NCI-H460 (cell line): ENCODE data around the gene CASKIN1. TPM values are rescaled to one million over a fixed set of nuclear protein-coding genes. Genes with fewer than 3 reads are reported as not detected.

Experiments used
- DNase-seq: peaks from one replicate; pipeline ENCODE4 v3.0.0-alpha.2; 2016; ENCODE audit warnings: low read depth; ENCODE audit errors: extremely low read depth
- total RNA-seq: library from RNA; depleted of rRNA; stranded (reverse); fragments of >200 nt; shearing (Covaris generic); gene quantifications from 2 replicates; pipeline ENCODE4 v1.2.3, GENCODE V29; 2014

Gene CASKIN1
- total RNA-seq, 1 experiment from 2014 or later = 0.50 TPM

DNA sequence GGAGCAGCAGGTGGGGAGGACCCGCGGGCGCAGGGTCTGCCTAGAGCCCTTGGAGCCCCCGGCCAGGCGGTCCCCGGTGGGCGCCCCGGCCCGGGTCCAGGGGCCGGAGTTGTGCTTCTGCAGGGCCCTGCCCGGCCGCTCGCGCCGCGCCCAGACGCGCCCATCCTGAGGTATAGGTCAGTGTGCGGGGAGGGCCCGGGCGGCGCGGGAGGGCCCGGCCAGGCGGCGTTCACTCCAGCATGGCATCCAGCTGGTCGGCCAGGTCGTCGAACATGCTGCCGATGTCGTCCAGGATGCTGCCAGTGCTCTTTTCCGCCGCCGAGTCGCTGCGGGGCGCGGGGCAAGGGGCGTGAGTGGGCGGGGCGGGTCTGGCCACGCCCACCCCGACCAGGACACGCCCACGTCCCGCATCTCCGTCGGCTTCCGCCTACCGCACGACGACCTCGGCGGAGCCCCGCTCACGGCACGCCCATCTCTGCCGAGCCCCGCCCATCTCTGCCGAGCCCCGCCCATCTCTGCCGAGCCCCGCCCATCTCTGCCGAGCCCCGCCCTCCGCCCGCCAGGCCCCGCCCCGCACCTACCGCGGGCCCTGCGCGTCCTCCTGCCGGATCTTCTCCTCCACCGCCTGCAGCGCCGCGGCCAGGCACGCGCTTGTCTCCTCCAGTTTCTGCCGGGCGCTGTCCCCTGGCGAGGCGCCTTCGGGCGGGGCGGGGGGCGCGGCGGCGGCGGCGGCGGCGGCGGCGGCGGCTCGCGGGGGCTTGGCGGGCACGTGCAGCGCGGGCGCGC, 17.9 kb downstream of the CASKIN1 start:
- no peak for DNase-seq

DNA sequence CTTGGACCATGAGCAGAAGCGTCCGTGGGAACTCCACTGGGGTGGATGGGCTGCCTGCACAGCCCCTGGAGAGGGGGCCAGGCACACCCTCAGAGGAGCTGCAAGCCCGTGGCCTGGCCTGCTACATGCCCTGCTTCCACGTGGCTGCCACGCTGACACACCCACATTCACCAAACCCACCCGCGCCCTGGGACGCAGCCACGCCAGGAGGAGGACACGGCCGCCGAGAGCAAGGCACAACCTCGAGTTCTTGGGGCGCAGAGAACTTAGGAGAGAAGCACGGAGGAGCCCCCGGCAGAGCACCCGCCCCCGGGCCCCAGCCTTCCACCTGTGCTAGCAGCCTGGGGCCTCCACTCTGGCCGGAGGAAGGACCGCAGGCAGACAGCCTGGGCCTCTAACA, 18.8 kb downstream of the CASKIN1 start:
- DNase-seq = no peak

DNA sequence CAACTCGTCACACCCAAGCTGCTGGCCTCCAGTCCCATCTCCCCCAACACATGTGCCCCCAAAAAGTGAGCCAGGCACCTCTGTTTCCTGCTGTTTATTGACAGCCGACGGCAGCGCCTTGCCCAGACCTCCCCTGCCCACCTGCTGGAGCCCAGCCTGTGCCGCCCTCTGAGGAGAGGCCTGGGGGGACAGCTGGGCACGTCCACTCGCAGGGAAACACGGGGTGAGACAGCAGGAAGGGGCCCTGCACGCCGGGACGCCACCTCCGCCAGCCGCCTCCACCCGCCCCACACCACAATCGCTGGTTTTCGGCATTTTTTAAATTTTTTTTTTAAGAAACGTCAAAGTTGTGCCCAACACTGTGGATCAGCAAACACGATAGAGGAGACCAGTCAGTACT, 19.3 kb downstream of the CASKIN1 start:
- DNase-seq = no peak

DNA sequence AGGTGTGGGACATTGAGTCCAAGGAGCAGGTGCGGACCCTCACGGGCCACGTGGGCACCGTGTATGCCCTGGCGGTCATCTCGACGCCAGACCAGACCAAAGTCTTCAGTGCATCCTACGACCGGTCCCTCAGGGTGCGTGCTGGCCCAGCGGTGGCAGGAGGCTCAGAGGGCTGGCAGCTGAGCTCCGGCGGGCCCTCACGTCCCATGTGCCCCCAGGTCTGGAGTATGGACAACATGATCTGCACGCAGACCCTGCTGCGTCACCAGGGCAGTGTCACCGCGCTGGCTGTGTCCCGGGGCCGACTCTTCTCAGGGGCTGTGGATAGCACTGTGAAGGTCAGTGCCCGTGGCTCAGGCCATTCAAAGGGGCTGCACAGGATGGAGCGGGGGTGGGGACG, 20.4 kb downstream of the CASKIN1 start:
- no peak for DNase-seq

DNA sequence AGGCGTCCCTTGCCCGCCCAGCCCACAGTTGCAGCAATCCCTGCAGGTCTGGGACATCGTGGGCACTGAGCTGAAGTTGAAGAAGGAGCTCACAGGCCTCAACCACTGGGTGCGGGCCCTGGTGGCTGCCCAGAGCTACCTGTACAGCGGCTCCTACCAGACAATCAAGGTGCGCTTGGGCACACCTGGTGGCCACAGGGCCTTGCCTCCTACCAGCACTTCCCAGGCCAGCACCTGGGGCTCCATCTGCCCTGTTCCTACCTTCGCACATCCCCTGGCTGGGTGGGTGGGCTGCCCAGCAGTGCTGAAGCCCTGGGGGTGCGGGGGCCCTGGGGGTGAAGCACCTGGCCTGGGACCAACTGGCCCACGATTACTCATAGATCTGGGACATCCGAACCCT, 21.0 kb downstream of the CASKIN1 start:
- no peak for DNase-seq

DNA sequence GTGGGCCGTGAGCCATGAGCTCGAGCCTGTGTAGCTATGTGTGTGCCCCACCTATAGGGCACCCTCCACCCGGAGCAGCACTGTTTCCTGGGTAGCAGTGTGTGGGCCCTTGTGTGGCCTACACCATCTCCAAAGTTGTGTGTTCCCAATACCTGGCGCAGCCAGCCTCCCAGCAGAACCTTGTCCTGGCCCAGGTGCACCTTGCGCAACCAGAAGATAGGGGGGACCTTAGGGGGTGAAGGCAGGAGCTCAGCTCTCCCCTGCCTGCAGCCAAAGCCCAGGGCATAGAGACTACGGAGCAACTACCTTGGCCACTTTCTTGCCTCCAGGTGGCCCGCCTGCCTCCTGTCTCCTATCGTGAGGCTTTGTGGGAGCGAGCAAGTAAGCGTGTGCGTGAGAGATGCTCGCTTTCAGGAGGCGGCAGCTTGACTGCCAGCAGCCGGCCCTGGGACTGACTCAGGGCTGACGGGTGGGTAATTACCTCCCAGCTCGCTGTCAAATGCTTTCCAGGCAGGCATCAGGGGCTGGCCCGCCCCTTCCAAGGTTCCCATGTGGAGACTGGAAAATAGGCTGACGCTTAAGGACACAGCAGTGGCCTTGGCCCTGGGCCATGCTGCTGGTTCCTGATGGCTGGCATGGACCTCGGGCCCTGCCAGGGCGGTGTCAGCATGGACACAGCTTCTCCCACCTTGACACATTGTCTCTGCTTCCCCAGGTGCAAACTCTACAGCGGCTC, 21.8 kb downstream of the CASKIN1 start:
- no peak for DNase-seq

DNA sequence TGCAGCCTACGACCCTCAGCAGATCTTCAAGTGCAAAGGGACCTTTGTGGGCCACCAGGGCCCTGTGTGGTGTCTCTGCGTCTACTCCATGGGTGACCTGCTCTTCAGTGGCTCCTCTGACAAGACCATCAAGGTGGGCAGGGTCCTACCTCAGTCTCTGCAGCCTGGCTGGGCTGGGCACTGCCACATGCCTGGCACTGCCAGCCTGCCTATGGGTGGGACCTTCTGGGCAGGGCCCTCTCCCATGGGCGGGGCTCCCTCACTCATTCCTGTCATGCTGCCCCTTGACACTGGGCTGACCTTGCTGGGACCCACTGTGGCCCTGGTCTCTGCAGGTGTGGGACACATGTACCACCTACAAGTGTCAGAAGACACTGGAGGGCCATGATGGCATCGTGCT, 22.5 kb downstream of the CASKIN1 start:
- no peak for DNase-seq

DNA sequence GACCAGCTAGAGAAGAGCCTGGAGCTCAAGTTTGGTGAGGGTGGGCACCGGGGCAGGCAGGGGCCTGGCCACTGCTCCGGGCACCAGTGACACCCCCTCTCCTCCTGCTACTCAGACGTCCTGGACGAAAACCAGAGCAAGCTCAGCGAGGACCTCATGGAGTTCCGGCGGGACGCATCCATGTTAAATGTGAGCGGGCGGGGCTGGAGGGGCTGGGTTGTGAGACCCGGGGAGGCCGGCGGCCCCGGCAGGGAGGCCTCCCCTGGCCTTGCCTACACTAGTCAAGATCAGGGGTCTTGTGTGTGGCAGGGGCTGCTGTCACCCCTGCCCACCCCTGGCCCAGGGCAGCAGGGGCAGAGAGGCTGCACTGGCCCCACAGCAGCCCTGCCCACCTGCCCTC, 23.0 kb downstream of the CASKIN1 start:
- no peak for DNase-seq

DNA sequence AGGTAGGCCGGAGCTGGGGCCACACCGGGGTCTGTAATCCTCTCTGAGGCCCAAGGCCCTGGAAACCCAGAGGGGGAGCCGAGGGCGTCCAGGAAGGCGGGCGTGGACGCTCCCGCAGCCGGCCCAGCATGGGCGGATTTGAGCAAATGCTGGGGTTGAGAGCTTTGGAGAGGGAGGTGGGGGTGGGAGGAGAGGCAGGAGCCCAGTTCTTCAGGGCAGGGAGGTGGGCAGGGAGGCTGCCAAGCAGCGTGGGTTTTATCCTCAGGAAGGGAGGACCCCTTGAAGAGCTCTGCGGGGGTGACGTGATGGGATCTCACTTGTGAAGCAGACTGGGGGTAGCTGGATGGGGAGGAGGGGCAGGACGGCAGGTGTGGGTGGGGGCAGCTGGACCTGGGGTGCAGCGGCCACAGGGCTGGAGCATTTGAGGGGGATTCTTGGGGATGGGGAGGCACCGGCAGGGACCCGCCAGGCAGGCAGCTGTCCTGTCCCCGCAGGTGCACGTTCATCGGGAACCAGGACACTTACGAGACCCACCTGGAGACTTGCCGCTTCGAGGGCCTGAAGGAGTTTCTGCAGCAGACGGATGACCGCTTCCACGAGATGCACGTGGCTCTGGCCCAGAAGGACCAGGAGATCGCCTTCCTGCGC, 23.6 kb downstream of the CASKIN1 start:
- no peak for DNase-seq

DNA sequence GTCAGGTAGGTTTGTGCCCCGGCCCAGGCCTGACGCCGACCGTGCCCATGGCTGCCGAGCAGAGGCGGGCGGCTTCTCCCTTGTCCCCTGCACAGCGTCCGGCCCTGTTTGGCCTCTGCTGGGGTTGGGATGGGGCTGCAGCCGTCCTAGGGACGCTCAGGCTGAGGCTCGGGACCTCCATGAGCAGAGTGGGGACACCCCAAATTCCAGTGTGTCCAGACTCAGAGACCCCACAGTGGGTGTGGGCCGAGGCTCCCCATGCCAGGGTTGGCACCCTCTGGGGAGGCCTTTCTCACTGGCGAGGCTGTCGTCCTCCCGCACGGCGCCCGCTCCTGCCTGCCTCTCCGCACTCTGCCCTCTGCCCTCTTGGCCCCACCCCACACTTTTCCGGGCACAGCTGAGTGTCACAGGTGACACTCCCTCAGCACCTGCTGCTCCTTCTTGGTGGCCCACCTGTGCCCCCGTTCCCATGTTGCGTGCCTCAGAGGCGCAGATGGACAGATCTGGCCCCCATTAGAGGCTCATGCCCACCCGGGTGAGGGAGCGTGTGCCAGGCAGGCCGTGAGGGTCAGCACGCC, 24.7 kb downstream of the CASKIN1 start:
- DNase-seq = no peak

DNA sequence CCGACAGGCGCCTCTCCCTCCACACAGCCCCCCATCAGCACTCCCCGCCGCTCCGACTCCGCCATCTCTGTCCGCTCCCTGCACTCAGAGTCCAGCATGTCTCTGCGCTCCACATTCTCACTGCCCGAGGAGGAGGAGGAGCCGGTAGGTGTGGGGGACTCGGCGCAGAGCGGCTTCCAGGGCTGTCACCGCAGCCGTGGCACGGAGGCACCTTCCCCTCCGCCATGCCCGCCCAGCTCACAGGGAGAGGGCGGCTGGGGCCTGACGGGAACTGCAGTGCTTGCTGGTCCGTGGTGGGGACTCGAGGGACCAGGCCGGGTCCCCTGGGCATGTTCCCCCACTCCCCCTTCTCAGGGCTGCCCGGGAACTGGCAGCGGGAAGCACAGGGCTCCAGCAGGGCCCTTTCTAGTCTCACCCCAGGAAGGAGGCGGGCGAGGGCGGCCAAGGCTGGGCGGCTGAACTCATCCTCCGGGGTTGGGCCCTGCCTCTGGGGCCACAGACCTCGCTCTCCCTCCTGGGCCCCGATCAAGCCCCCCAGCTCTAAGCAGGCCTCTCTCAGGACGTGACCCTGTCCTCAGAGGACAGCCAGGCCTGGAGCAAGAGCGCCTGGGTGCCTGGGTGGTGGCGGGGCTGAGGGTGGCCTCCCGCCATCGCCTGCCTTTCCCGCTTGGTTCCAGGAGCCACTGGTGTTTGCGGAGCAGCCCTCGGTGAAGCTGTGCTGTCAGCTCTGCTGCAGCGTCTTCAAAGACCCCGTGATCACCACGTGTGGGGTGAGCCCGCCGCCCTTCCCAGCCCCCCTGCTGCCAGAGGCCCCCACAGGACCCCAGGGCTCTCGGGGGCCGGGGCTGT, 25.6 kb downstream of the CASKIN1 start:
- DNase-seq = no peak

DNA sequence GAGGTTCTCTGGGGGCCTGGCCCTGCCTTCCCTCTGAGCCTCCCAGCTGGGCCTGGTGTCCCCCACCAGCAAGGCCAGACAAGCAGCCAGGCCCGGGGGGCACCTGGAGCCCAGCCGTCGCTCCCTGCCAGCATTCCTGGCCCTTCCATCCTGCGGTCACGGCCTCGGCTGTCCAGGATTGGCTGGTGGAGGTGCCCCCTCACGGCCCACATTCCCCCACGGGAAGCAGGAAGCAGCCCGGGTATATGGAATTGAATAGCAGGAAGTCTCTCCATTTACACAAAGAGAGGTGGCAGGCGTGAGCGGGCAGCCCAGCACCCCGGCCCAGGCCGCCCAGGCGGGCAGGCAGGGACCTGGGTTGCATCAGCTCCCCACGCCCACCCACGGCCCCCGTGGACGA, 26.3 kb downstream of the CASKIN1 start:
- no peak for DNase-seq

DNA sequence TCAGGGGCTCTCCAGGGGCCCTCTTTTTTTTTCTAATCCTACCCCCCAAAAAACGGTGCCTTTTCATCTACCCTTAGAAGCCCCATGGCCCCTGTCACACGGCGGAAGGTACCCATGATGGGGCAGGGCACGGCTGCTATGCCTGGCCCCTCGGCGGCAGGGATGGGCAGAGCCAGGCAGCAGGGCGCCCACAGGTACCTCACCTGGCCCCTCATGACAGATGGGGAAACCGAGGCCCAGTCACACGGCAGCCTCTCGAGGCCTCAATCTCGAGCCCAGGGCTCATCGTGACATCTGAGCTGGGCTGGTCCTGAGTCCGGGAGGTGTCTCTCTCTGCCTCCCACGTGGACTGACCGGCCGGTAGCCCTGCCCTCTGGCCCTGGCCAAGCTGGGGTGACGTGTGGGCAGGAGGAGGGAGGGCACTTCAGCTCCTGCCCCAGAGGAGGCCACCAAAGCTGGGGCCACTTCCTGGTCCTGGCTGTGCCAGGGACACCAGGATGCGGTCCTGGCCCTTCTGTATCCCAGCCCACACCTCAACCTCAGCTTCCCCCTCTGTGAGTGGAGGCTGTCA, 29.3 kb downstream of the CASKIN1 start:
- DNase-seq = no peak

DNA sequence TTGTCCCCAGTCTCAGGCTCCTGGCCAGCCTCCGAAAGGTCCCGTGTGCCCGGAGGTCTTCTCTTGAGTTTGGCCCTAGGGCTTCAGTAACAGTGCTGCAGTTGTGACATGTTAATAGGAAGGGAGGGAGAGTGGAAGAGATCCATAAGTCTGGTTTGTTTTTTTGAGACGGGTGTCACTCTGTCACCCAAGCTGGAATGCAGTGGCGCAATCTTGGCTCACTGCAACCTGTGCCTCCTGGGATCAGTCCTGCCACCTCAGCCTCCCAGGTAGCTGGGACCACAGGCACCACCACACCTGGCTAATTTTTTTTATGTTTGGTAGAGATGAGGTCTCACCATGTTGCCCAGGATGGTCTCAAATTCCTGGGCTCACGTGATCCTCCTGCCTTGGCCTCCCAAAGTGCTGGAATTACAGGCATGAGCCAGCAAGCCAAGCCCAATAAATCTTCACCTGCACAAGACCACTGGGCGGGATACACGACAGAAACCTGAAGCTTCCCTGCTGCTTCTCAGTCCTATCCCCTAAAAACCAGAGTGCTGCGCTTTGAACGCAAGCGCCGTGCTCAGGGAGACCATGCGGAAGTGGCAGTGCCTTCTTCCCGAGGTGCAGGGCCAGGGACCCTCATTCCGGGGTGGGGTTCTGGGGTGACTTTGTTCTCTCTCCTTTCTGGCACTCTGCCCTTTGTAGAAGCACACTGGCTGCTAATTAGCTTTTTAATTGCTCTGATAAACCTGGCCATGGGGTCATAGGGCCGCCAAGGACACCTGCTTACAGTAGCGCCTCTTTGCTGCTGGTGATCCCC, 29.9 kb downstream of the CASKIN1 start:
- no peak for DNase-seq

DNA sequence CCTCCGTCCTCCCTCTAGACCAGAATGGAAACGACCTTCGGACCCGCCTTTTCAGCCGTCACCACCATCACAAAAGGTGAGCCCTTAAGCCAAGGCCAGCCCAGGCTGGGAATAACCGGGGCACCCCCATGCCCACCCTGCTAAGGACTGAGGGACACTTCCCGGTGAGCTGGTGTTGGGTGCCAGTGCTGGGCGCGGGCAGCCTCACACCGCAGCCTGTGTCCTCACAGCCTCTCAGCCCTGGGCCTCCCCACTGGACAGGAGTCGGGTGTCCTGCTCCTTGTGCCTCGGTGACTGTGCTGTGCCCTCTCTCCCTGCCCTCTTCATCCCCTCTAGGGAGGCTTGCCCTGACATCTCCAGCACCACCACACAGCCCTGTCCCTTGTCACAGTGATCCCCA, 30.5 kb downstream of the CASKIN1 start:
- no peak for DNase-seq

DNA sequence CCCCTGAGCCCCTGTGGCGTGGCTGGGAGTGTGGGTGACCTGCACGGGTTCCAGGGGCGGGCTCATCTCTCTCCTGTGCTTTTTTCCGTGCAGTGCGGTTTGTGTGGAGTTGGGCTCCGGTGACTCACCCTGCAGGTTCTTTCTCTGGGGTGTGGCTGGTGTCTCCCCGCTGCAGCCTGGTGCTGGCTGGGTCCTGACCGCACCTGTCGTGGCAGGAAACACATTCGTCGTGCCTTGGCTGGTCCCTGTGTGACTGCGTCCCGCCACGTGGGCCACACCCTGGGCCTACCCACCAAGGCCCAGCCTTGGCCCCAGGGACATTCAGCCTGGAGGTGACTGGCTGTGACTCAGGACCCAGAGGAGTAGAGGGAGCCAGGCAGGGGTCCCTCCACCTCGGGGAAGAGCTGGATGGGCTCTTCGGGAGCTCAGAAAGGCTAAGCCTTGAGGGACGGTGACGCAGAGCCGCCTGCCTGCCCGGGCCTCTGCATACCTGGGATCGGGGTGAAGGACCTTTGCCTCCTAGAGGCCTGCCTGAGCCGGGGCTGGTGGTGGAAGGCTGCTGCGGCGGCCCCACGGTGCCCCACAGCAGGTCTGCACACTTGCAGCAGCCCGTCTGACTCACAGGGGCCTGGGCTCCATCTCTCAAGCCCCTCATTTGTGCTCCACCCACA, 33.1 kb downstream of the CASKIN1 start:
- no peak for DNase-seq

DNA sequence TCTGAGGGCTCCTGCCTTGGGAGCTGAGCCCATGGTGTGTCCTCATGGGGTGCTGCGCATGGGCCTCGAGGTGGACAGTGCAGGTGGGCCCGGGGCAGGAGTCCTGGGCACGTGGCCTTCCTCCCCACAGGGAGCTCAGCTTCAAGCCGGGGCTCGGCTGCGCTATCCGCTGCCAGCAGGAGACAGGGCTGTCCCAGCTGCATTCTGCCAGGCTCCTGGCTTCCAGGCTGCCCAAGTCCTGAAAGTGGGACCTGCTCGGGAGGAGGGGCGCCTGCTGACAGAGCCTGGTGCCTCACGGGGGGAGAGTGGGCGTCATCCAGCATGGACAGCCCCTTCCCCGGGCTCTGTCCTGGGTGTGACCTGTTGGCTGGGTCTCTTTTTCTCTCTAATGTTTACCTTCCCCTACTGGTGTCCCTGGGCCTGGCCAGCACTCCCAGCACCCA, 33.7 kb downstream of the CASKIN1 start:
- DNase-seq = no peak

DNA sequence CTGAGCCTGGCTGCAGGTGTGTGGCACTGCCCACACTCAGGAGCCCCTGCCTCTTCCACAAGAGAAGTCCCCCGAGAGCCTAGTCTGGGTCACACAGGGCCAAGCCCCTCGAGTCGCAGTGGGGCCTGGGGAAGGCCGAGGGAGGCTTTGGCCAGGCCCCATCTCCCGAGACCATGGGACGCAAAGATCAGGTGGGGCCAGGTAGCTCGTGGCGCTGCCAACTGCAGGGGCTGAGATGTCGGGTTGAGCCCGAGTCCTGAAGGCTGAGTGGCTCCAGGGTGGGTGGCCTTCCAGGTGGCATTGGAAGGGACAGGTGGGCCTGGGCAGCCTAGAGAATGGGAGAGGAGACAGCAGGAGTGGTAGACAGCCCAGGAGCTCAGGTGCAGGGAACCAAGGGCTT, 34.5 kb downstream of the CASKIN1 start:
- no peak for DNase-seq
